WTC11 (cell line): Measurements from ENCODE around the gene TRAF7. TPM values are rescaled to one million over a fixed set of nuclear protein-coding genes. Genes with fewer than 3 reads are reported as not detected.

Experiments used
- CBFB ChIP-seq: sonication (generic); formaldehyde crosslinking; IDR thresholded peaks from 2 replicates; pipeline ENCODE4 v1.8.1; 2022; ENCODE audit warnings: mild to moderate bottlenecking, low read depth, missing genetic modification reagents
- CREM ChIP-seq: sonication (generic); formaldehyde crosslinking; IDR thresholded peaks from 2 replicates; pipeline ENCODE4 v1.8.1; 2022; ENCODE audit warnings: mild to moderate bottlenecking, missing genetic modification reagents, moderate library complexity
- E2F5 ChIP-seq: sonication (generic); formaldehyde crosslinking; IDR thresholded peaks from 2 replicates; pipeline ENCODE4 v1.8.1; 2022; ENCODE audit warnings: mild to moderate bottlenecking, moderate library complexity, missing genetic modification reagents
- ERG ChIP-seq: fragments of 250-450 bp; sonication (Bioruptor Pico); IDR thresholded peaks from 2 replicates; pipeline ENCODE4 v1.8.0; 2021; ENCODE audit warnings: mild to moderate bottlenecking
- FOXJ3 ChIP-seq: sonication (generic); formaldehyde crosslinking; IDR thresholded peaks from 2 replicates; pipeline ENCODE4 v1.9.0; 2021; ENCODE audit warnings: missing genetic modification reagents, mild to moderate bottlenecking, borderline replicate concordance
- FOXK1 ChIP-seq: sonication (generic); formaldehyde crosslinking; IDR thresholded peaks from 2 replicates; pipeline ENCODE4 v1.8.0; 2022; ENCODE audit warnings: mild to moderate bottlenecking, moderate library complexity, missing genetic modification reagents
- GABPB1 ChIP-seq: sonication (generic); formaldehyde crosslinking; IDR thresholded peaks from 2 replicates; pipeline ENCODE4 v1.8.1; 2023; ENCODE audit warnings: mild to moderate bottlenecking, missing genetic modification reagents
- GRHL2 ChIP-seq: fragments of 250-450 bp; sonication (Bioruptor Pico); IDR thresholded peaks from 2 replicates; pipeline ENCODE4 v1.8.0; 2022; ENCODE audit warnings: mild to moderate bottlenecking, moderate library complexity; ENCODE audit not compliant: insufficient replicate concordance, severe bottlenecking
- HMGXB4 ChIP-seq: sonication (generic); formaldehyde crosslinking; IDR thresholded peaks from 2 replicates; pipeline ENCODE4 v1.8.1; 2023; ENCODE audit warnings: mild to moderate bottlenecking, moderate library complexity, missing genetic modification reagents
- IRF2 ChIP-seq: sonication (generic); formaldehyde crosslinking; IDR thresholded peaks from 2 replicates; pipeline ENCODE4 v1.8.0; 2022; ENCODE audit warnings: low read depth, missing genetic modification reagents, borderline replicate concordance
- KAT7 ChIP-seq: sonication (generic); formaldehyde crosslinking; IDR thresholded peaks from 2 replicates; pipeline ENCODE4 v1.8.1; 2023; ENCODE audit warnings: missing genetic modification reagents, mild to moderate bottlenecking, borderline replicate concordance
- NFATC4 ChIP-seq: fragments of 250-450 bp; sonication (Bioruptor Pico); IDR thresholded peaks from 2 replicates; pipeline ENCODE4 v1.9.0; 2021; ENCODE audit warnings: mild to moderate bottlenecking
- NR3C1 ChIP-seq: sonication (generic); formaldehyde crosslinking; conservative IDR thresholded peaks from 2 replicates; pipeline ENCODE4 v1.8.1; 2023; ENCODE audit warnings: low read depth, mild to moderate bottlenecking, missing genetic modification reagents
- PREB ChIP-seq: sonication (generic); formaldehyde crosslinking; IDR thresholded peaks from 2 replicates; pipeline ENCODE4 v1.8.1; 2022; ENCODE audit warnings: mild to moderate bottlenecking, missing genetic modification reagents, moderate library complexity, borderline replicate concordance
- PRRX2 ChIP-seq: fragments of 250-450 bp; sonication (Bioruptor Pico); IDR thresholded peaks from 2 replicates; pipeline ENCODE4 v1.8.0; 2021; ENCODE audit warnings: mild to moderate bottlenecking
- RELA ChIP-seq: sonication (generic); formaldehyde crosslinking; IDR thresholded peaks from 2 replicates; pipeline ENCODE4 v1.8.1; 2022; ENCODE audit warnings: missing genetic modification reagents, mild to moderate bottlenecking, borderline replicate concordance
- SOX15 ChIP-seq: fragments of 250-450 bp; sonication (Bioruptor Pico); IDR thresholded peaks from 2 replicates; pipeline ENCODE4 v1.9.0; 2021; ENCODE audit warnings: mild to moderate bottlenecking
- TEAD4 ChIP-seq: sonication (generic); formaldehyde crosslinking; IDR thresholded peaks from 2 replicates; pipeline ENCODE4 v1.8.0; 2022; ENCODE audit warnings: mild to moderate bottlenecking, missing genetic modification reagents
- TP53 ChIP-seq: sonication (generic); formaldehyde crosslinking; IDR thresholded peaks from 2 replicates; pipeline ENCODE4 v1.8.1; 2023; ENCODE audit warnings: mild to moderate bottlenecking, missing genetic modification reagents
- ZNF138 ChIP-seq: sonication (generic); formaldehyde crosslinking; conservative IDR thresholded peaks from 2 replicates; pipeline ENCODE4 v1.8.1; 2022; ENCODE audit warnings: mild to moderate bottlenecking, moderate library complexity, missing genetic modification reagents
- ZNF317 ChIP-seq: sonication (generic); formaldehyde crosslinking; IDR thresholded peaks from 2 replicates; pipeline ENCODE4 v1.8.1; 2023; ENCODE audit warnings: low read depth, mild to moderate bottlenecking, moderate library complexity, missing genetic modification reagents, borderline replicate concordance
- ZNF416 ChIP-seq: fragments of 250-450 bp; sonication (Bioruptor Pico); IDR thresholded peaks from 2 replicates; pipeline ENCODE4 v1.9.0; 2021; ENCODE audit warnings: mild to moderate bottlenecking, inconsistent platforms
- ZNF423 ChIP-seq: fragments of 250-450 bp; sonication (Bioruptor Pico); IDR thresholded peaks from 2 replicates; pipeline ENCODE4 v2.1.2; 2022; ENCODE audit warnings: mild to moderate bottlenecking, moderate library complexity
- total RNA-seq: library from RNA; stranded (reverse); gene quantifications from 3 replicates; pipeline ENCODE4 v1.2.3, GENCODE V29; 2021
- TF ChIP-seq, protein P1 (sequence below): fragments of 250-450 bp; sonication (Bioruptor Pico); conservative IDR thresholded peaks from 2 replicates; pipeline ENCODE4 v1.9.0; 2021; ENCODE audit warnings: mild to moderate bottlenecking
- TF ChIP-seq, protein P2 (sequence below): sonication (generic); formaldehyde crosslinking; IDR thresholded peaks from 2 replicates; pipeline ENCODE4 v1.8.0; 2023; ENCODE audit warnings: missing genetic modification reagents
- TF ChIP-seq, protein P3 (sequence below): sonication (generic); formaldehyde crosslinking; IDR thresholded peaks from 2 replicates; pipeline ENCODE4 v1.8.0; 2022; ENCODE audit warnings: mild to moderate bottlenecking, missing genetic modification reagents
- TF ChIP-seq, protein P4 (sequence below): sonication (generic); formaldehyde crosslinking; IDR thresholded peaks from 2 replicates; pipeline ENCODE4 v1.8.1; 2023; ENCODE audit warnings: mild to moderate bottlenecking, missing genetic modification reagents

Gene TRAF7
- total RNA-seq, 1 experiment from 2014 or later: 148 TPM

DNA sequence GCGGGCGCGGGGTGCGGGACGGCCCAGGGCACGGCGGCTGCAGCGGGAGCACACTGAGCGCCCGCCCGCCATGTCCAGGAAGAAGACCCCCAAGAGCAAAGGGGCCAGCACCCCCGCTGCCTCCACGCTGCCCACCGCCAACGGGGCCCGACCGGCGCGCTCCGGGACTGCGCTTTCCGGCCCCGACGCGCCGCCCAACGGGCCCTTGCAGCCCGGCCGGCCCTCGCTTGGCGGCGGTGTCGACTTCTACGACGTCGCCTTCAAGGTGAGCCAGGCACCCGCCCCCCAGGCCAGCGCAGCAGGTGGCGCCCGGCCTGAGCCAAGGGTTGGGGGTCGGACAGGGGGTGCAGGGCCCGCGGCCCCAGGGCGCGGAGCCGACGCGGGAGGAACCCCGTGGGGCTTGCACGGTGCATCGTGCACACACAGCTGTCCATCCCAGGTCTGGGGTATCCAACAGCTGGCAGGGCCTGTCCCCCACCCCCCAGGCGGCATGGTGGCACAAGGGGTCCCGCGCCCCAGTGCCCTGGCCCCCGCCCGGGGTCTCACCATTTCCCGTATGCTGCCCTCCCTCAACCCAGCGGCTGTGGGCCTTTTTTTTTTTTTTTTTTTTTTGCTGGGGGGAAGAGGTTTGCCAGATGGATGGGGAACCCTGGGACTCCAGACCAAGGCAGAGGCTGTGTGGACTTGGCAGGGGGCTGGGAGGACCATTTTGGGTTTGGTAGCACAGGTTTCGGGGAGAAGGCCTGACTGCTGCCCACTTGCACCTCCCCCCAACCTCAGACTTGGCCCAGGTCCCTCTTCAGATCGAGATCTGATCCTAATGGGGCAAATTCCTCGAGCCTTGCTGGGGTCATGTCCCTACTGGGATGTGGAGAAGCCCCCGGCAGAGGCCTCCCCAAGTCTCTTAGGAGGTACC lies 6.6 kb upstream of the TRAF7 start (continued):
- TF ChIP-seq, protein P1, sequence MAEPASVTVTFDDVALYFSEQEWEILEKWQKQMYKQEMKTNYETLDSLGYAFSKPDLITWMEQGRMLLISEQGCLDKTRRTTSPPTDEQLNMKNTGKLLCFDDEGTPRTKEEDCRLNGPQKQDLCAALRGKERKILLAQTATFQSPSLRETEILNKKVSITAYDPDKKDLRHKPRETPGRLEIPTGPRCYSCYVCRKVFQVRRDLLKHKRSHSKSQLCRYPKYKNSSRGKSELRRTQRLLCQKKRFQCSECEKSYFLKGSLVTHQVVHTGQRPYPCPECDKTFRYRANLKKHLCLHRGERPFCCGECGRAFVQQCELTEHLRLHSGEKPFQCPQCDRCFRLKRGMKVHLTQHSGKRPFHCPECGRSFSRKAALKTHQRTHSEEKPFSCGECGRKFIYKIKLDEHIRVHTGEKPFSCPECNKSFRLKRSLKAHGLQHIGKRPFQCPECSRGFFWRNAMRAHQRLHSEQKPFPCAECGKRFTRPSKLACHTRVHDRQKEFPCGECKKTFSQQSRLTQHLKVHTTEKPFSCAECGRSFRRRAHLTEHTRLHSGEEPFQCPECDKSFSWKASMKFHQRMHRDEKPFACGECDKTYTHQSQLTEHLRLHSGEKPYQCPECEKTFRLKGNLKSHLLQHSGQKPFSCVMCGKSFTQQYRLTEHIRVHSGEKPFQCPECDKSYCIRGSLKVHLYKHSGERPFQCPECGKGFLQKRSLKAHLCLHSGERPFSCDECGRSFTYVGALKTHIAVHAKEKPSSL (CRISPR knock-in tag): no peak
- peak; percentile 23; the same call in 1 of the 2 replicates for TF ChIP-seq NFATC4 (CRISPR knock-in tag)
- peak; percentile 69; the same call in 1 of the 2 replicates for TF ChIP-seq PRRX2
- TF ChIP-seq ZNF317: no peak
- no peak for TF ChIP-seq SOX15 (CRISPR knock-in tag)
- TF ChIP-seq PREB: no peak
- no peak for TF ChIP-seq IRF2 (CRISPR knock-in tag)
- TF ChIP-seq KAT7 (CRISPR knock-in tag): no peak
- no peak for TF ChIP-seq FOXK1
- TF ChIP-seq RELA (CRISPR knock-in tag): 0 out of 2 replicates have a peak, but pooled peaks have one; percentile 50
- no peak for TF ChIP-seq NR3C1
- no peak for TF ChIP-seq ERG (CRISPR knock-in tag)
- TF ChIP-seq, protein P2, sequence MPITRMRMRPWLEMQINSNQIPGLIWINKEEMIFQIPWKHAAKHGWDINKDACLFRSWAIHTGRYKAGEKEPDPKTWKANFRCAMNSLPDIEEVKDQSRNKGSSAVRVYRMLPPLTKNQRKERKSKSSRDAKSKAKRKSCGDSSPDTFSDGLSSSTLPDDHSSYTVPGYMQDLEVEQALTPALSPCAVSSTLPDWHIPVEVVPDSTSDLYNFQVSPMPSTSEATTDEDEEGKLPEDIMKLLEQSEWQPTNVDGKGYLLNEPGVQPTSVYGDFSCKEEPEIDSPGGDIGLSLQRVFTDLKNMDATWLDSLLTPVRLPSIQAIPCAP: no peak
- TF ChIP-seq FOXJ3: no peak
- peak; percentile 82 for TF ChIP-seq ZNF423 (CRISPR knock-in tag)
- TF ChIP-seq CREM (CRISPR knock-in tag): no peak
- TF ChIP-seq HMGXB4 (CRISPR knock-in tag): no peak
- TF ChIP-seq, protein P3, sequence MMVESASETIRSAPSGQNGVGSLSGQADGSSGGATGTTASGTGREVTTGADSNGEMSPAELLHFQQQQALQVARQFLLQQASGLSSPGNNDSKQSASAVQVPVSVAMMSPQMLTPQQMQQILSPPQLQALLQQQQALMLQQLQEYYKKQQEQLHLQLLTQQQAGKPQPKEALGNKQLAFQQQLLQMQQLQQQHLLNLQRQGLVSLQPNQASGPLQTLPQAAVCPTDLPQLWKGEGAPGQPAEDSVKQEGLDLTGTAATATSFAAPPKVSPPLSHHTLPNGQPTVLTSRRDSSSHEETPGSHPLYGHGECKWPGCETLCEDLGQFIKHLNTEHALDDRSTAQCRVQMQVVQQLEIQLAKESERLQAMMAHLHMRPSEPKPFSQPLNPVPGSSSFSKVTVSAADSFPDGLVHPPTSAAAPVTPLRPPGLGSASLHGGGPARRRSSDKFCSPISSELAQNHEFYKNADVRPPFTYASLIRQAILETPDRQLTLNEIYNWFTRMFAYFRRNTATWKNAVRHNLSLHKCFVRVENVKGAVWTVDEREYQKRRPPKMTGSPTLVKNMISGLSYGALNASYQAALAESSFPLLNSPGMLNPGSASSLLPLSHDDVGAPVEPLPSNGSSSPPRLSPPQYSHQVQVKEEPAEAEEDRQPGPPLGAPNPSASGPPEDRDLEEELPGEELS (CRISPR knock-in tag): no peak
- TF ChIP-seq GRHL2 (CRISPR knock-in tag): no peak
- TF ChIP-seq GABPB1: no peak
- no peak for TF ChIP-seq ZNF138
- no peak for TF ChIP-seq TP53
- TF ChIP-seq TEAD4 (CRISPR knock-in tag): no peak
- TF ChIP-seq, protein P4, sequence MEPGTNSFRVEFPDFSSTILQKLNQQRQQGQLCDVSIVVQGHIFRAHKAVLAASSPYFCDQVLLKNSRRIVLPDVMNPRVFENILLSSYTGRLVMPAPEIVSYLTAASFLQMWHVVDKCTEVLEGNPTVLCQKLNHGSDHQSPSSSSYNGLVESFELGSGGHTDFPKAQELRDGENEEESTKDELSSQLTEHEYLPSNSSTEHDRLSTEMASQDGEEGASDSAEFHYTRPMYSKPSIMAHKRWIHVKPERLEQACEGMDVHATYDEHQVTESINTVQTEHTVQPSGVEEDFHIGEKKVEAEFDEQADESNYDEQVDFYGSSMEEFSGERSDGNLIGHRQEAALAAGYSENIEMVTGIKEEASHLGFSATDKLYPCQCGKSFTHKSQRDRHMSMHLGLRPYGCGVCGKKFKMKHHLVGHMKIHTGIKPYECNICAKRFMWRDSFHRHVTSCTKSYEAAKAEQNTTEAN: no peak
- no peak for TF ChIP-seq E2F5 (CRISPR knock-in tag)
- no peak for TF ChIP-seq CBFB (CRISPR knock-in tag)
- TF ChIP-seq ZNF416 (CRISPR knock-in tag): peak; percentile 43; the same call in 1 of the 2 replicates
- TF ChIP-seq, all 79 proteins: peak for 13
